ENCODE measurements around the gene LCORL.
"Not testable (repeated sequence)": the region's sequence is repeated elsewhere in the genome, so short reads cannot be mapped to it uniquely, and the experiment has no call there.

The LCORL gene

DNA sequence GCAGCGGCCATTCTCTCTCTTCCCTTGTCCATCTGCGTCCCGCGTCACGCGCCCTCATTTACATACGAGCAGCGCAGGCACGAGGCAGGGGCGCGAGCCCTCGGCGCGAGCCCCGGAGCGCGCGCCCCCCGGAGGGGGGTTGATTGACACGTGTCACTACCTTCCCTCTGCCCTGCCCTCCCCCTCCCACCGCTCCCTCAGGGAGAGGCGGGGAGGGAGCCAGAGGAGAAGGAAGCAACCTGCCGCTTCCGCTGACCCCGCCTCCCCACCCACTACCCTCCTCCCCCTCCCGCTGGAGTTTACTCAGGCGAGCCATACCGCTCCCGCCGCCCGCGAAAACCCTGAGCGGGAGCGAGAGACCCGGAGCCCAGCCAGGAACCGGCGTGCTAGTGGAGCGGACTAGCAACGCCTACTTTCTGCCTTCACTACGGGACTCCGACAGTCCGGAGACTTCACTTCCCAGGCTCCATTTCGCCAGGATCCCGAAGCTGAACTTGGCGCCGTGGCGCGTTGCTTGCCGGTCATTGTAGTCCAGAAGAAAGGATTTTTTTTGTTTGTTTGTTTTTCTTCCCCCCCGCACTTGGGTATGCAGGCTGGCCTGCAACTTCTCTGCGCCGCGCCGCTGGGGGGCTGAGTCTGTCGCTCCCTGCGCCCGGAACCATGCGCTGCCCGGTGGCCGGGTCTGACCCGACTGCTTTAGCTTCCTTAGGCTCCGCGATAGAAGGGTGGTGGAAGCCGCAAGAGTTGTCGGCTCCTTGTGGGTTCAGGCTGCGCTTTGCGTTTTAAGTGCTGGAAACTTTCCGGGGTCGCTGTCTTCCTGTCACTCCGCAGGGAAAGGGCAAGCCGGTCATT lies at the start of gene LCORL:
Gene LCORL (minus strand): TSS at position 36 of the 852 bp plus-strand sequence. CDS start 4 bp downstream, at position 32.
- DNase-seq (ENCODE audit: low read depth, low spot score): peak; percentile 88

DNA sequence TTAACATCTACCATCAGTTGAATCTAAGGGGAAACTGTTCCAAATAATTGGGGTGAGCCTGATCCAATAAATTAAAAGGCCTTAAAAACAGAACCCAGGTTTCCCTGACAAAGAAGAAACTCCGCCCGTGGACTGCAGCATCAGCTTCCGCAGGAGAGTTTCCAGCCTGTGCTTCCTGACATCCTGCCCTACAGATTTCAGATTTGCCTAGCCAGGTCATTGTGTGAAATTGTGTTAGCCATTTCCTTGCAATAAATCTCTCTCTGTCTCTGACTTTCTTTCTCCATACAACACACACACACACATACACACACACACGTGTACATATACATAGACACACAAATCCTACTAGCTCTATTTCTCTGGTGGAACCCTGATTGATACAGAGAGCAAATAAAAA lies 48.3 kb upstream of the LCORL start:
- DNase-seq (ENCODE audit: low read depth, low spot score): no peak

DNA sequence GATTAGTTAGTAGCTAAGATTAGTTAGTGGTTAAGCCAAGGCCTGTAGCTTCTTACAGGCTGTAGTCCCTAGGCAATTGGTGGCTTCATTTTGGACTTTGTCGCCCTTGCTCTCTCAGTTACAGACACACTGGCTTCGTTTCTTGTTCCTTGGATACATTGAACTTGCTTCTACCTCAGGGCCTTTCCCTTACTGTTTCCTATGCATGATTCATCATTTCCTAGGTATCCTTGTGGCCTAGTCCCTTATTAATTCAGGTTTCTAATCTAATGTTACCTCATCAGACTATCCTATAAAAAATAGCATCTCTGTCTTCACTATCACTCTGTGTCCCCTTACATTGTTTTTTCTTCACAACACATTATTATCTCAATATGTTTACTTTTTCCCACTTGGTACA lies 45.5 kb upstream of the LCORL start:
- DNase-seq (ENCODE audit: low read depth, low spot score): no peak

DNA sequence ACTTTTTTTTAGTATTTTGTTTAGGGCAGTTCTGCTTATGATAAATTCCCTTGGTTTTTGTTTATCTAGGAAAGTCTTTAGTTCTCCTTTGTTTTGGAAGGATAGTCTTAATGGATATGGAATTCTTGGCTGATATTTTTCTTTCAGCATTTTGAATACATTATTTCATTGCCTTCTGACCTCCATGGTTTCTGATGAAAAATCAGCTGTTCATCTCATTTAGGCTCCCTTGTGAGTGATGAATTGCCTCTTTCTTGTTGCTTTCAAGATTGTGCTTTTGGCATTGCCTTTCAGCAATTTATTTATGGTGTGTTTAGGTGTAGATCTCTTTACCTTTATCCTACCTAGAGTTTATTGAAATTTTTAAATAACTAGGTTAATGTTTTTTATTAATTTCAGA lies 41.5 kb upstream of the LCORL start:
- no peak for DNase-seq (ENCODE audit: low read depth, low spot score)

DNA sequence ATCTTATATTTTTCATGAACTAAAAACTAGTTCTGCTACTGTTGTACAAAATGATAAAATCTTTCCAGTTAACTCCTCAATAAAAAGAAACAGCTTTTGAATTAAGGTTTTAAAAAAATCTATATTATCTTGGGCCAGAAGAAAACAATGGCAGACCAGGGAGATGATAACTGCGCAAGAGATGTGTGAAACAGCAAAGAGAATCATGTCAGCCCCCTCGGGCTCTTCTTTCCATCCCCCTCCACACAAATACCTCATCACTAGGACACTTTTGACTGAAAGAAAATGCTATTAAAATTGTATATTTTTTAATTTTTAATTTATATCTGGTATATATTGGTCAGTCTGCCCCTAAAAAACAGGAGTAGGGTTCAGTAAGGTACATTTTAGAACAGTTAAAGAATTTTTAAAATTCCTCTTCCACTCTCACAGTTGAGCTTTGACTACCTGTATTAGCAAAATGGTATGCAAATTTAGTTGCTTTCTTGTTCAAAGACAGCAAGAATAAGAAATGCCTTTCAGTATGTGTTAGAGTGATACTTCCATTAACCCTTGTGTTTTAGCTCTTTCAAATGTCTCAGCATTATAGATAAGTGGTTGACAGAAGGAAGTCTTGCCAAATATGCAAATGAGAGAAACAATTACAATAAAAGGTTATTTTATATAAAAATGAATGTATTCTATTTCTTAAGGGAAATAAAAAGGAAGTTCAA lies 36.4 kb upstream of the LCORL start:
- no peak for DNase-seq (ENCODE audit: low read depth, low spot score)

DNA sequence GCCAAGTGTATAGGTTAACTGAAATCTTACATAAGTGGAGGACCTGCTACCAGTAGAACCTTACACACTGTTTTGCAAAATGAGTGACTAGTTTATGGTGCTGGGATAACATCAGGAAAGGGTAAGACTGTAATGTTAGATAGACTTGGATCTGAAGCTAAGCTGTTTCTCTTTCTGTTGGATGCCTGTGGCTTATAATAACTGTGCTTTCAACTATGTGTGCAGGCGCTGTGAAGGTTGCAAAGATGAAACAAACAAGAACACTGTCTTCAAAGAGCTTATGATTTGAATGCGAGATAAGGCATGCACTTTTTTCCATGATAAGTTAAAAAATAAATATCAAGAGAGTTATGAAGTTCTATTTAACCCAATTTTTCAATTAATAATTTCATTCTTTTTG lies 34.5 kb upstream of the LCORL start:
- DNase-seq (ENCODE audit: low read depth, low spot score): no peak

DNA sequence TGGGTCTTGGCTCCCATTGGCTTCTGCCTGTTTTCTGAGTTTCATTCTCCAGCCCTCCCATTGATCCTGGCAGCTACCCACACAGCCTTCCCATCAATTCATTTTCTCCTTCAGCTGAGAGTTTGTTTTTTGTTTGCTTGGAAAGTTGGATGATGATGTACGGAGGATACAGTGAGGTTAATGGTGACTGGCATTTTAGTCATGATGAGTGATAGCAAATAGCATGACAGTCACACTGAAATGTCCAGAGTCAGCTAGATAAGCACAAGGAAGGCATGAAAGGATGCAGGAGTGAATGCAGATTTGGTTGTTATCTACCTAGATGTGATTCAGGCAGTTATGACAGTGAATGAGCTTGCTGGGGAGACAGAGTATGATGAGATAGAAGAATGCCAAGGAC lies 30.6 kb upstream of the LCORL start:
- DNase-seq (ENCODE audit: low read depth, low spot score): no peak

DNA sequence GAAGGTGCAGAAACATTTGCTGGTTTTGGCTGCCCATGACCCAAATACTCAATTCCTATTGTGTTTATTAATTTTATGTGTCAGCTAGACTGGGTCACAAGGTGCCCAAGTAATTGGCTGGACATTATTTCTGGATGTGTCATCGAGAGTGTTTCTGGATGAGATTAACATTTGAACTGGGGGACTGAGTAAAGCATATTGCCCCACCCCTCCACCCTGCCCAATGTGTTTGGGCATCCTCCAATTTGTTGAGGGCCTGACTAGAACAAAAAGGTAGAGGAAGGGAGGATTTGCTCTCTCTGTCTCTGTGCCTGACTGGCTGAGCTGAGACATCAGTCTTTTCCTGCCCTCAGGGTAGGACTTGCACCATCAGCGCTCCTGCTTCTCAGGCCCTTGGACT lies 29.7 kb upstream of the LCORL start:
- DNase-seq (ENCODE audit: low read depth, low spot score): no peak

DNA sequence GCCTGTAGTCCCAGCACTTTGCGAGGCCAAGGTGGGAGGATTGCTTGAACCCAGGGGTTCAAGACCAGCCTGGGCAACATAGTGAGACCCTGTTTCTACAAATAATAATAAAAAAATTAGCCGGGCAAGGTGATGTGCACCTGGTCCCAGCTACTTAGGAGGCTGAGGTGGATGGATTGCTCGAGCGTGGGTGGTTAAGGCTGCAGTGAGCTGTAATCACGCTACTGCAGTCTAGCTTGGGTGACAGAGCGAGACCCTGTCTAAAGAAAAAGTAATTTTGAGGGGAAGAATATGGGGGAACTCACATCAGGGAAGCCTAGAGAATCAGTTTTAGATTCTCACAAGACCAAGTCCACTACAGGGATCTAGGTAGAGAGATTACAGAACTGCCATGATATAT lies 28.9 kb upstream of the LCORL start:
- DNase-seq (ENCODE audit: low read depth, low spot score): no peak

DNA sequence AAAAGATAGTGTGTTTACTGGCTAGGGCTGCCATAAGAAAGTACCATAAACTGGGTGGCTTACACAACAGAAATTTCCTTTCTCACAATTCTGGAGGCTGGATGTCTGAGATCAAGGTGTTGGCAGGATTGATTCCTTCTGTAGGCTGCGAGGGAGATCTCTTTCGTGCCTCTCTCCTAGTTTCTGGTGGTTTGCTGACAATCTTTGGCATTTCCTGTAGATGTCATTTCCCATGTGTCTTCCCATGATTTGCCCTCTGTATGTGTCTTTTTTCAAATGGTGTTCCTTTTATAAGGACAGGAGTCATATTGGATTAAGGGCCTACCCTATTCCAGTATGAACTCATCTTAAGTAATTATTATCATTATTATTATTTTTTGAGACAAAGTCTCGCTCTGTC lies 27.9 kb upstream of the LCORL start:
- no peak for DNase-seq (ENCODE audit: low read depth, low spot score)

DNA sequence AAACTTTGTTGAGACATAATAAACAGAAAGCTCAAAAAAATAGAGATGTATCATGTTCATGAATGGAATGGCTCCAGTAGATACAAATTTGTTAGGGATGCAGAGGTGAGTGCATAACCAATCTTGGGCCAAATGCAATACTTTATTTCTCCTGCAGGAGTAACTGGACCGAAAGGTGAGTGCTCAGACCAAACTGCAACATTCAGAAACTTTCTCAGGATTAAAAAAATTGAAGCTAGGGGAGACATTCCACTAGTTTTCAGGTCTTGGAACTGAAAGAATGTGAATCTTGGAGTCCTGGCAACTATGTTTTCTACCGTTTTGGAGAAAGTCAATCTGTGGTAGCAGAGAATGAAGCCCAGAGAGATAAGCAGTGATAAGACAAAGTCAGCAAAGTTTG lies 21.2 kb upstream of the LCORL start:
- DNase-seq (ENCODE audit: low read depth, low spot score): no peak

DNA sequence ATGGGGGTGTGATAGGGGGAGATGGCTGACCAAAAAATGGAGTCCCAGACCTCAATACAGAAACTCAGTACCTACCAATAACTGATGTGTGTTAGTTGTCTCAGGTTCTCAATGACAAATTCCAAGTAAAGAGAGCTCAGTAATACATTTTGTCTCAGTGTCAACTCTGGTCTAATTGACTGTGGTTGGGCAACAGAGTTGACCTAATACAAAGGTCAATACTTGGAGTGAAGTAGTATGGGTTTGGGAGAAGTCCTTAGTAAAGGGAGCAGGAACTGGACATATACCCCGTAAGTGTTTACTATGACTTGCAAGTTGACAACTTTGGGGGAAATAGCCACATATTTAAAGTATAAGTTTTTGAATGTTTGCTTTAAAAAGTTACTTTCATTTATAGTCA lies 20.5 kb upstream of the LCORL start:
- DNase-seq (ENCODE audit: low read depth, low spot score): no peak

DNA sequence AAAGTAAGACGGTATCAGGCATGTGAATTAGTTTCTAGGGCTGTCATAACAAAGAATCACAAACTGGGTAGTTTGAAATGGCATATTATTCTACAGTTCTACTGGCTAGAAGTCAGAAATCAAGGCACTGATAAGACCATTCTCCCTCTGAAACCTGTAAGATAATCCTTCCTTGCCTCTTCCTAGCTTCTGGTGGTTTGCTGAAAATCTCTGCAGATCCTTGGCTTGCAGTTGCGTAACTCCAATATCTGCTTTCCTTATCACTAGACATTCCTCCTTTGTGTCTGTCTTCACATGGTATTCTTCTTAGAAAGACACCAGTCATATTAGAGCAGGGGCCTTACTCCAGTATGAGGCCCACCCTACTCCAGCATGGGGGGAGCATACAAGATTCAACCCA lies 19.6 kb upstream of the LCORL start:
- DNase-seq (ENCODE audit: low read depth, low spot score): no peak

DNA sequence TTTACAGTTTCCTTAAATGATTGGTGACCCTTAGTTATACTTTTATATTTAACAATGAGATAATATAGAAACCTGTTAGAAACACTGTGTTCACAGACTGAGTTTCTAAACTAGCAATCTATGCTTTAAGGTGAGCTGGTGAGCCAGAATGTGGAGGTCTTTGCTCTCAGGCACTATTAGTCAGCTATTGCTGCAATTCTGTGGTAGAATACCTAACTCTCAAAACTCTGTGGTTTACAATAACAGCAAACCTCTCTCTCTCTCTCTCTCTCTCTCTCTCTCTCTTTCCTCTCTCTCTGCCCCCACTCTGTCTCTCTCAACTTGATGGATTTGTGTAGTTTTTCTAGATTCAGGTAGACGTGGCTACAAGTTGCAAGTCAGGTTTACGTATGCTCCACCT lies 17.6 kb upstream of the LCORL start:
- no peak for DNase-seq (ENCODE audit: low read depth, low spot score)

DNA sequence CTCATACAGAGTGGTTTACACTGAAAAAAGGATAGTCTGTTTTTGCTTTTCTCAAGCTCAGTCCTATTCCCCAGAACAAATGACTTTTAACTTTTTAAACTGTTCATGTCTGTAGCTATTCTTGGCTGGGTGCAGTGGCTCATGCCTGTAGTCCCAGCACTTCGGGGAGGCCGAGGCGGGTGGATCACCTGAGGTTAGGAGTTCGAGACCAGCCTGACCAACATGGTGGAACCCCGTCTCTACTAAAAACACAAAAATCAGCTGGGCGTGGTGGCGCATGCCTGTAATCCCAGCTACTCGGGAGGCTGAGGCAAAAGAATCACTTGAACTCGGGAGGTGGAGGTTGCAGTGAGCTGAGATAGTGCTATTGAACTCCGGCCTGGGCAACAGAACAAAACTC lies 14.8 kb upstream of the LCORL start:
- not testable (repeated sequence) for DNase-seq (ENCODE audit: low read depth, low spot score)

DNA sequence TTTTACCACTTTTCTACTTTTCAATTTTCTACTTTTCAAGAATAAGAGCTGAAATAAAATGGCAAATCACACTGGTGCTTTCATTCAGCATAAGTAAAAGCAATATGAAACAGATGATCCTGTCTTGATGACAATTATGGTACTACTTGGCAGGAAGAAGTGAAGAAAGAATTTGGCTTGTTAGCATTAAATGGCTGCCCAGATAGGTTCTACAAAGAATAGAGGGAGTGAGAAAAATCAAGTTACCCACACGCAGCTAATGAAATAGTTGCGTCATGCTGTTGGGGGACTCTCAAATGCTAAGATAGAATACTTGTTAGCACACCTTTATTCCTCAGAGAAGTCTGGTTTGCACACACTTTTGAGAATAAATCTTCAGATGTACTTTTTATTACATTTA lies 12.5 kb upstream of the LCORL start:
- no peak for DNase-seq (ENCODE audit: low read depth, low spot score)

DNA sequence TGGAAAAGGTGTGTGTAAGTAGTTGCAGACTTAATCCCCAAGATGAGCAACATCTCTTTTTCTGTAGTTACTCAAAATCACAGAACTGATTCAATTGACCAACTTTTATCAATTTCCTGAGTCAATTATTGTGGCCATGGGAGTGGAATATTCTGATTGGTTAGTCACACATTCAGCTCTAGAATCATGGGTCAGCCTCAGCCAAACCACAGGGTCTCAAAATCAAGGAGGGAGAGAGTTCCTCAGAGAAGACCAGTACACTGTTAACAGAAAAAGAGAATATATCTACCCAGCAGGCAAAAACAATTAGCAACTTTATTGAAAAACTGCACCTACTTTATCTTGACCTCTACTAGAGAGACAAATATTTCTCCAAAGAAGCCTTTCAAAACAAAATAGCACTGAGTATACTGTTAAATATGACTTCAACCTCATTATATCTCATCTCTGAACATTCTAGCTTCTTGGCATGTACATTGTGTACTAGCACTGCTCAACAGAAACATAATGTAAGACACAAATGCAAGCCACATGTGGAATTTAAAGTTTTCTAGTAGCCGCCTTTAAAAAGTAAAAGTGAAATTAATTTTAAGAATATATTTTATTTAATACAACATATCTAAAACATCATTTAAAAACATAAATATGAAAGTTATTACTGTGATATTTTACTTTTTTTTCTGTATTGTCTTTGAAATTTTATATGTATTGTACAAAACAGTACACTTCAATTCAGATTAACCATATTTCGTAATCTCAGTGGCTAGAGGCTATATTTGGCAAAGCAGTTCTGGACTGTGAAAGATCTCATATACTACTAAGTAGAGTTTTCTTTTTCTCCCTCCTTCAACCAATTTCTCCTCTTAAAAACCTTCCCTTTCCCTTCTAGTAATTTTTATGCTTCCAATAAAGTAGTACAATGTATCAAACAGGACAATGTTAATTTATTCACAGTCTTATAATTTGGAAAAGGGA lies 11.8 kb upstream of the LCORL start:
- DNase-seq (ENCODE audit: low read depth, low spot score): no peak

DNA sequence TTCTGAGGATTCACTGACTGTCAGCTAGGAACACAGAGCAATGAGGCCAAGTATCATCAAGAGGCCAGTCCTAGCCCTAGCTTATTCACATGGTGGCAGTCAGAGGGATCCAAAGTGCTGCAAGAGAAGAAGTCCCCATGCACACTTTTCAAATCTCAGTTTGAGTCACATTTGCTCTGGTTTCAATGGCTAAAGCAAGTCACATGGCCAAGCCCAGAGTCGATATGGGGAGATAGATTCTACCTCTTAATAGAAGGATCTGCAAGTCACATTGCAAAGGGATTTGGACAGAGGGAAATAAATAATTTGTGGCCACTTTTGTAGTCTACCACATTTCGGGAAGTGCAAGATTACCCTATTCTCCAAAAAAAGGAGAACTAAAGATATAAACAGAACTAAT lies 3.7 kb upstream of the LCORL start:
- DNase-seq (ENCODE audit: low read depth, low spot score): no peak

DNA sequence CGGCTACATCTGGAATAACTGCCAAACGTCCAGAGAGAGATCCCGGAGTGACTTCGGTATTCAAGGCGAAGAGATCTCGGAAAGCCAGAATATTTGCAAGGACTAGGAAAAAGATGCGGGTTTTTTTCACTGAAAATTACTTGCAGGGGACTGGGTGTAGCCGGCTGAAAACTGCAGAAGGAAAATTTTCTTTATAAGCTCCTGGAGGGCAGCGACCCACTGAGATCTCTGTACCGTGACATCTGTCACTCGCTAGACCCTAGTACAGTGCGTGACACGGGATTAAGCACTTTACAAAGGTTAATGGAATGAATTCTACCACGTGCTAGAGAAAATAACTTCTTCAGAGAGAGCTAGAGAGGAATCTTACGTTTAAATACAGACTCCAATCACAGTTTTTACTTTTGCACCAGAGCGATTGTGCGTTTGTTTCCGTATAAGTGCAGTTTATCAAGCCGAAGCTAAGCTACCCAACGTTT lies 1.1 kb upstream of the LCORL start:
- DNase-seq (ENCODE audit: low read depth, low spot score): no peak

DNA sequence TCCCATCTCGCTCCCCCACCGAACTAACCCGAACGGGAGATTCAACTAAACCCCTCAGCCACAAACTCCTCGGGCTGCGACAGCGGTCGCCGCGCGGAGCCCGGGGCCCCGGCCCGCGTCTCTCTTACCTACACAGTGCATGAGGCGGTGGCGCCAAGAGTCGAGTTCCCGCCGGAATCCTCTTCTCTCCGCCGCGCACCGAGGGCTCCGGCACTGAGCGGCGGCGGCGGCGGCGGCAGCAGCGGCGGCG lies 160 bp downstream of the LCORL start:
- DNase-seq (ENCODE audit: low read depth, low spot score): no peak

DNA sequence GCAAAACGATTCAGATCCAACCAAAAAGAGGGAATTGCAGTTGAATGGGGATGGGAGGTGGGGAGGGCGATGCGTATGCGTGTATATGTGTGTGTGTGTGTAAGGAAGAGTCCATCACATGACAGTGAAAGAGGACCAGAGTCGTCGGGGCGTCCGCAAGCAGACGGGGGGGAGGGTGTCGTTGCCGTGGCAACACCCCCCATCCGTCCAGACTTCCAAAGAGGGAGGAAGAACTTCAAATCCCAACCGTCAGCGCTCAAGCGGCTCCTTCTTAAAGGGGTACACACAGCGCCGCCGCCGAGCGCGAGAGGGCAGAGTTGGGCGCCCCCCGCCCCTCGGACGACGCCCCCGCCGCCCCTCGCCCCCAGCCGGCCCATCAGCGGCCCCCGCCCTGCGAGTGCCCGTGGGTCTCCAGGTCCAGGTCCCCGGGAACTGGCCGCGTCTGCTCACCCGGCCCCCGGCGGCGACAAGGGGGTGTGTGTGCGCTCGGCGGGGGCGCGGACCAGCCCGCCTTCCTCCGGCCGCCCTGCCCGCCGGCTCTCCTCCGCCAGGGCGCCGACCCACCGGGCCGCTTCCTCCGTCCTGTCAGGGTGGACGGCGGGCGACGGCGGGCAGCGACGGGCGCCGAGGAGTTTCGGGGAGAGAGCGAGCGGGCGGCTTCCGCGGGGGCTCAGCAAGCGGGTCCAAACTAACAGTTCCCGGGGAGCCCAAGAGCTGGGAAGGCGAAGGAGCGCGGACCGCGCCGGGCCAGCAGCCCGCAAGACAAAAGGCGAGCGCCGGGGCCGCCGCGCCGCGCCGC lies 685 bp downstream of the LCORL start:
- peak; percentile 42 for DNase-seq (ENCODE audit: low read depth, low spot score)

Data from iPS DF 19.7 (cell line).